A549 (cell line): ENCODE measurements around the gene UBE2C.

Experiments used
- CEBPB ChIP-seq, 2 experiments: fragments of >200 bp in 1 of 2; sonication (Bioruptor Twin) in 1 of 2; formaldehyde crosslinking in 1 of 2; IDR thresholded peaks; 2 replicates each; pipeline ENCODE4 v1.6.1; 2012 to 2016
- CHD4 ChIP-seq: fragments of 200-600 bp; sonication (generic); IDR thresholded peaks from 2 replicates; pipeline ENCODE4 v1.6.1; 2016; ENCODE audit warnings: antibody characterized with exemption, mild to moderate bottlenecking, borderline replicate concordance
- ELK1 ChIP-seq: fragments of 150-350 bp; IDR thresholded peaks from 2 replicates; pipeline ENCODE4 v1.6.1; 2014; ENCODE audit warnings: low read depth, mild to moderate bottlenecking, low read length
- HES2 ChIP-seq: fragments of >200 bp; sonication (Bioruptor Twin); formaldehyde crosslinking; IDR thresholded peaks from 2 replicates; pipeline ENCODE4 v1.6.1; 2016
- HOXB5 ChIP-seq: fragments of 250-450 bp; sonication (Bioruptor Pico); IDR thresholded peaks from 2 replicates; pipeline ENCODE4 v1.5.0; 2020; ENCODE audit warnings: mild to moderate bottlenecking, moderate library complexity
- KDM1A ChIP-seq: fragments of 200-600 bp; sonication (generic); IDR thresholded peaks from 2 replicates; pipeline ENCODE4 v1.6.1; 2016; ENCODE audit warnings: low read depth, mild to moderate bottlenecking
- MYC ChIP-seq: IDR thresholded peaks from 2 replicates; pipeline ENCODE4 v1.6.1; 2012; ENCODE audit warnings: mild to moderate bottlenecking, inconsistent platforms, low read length, improper control_type of control experiment, borderline replicate concordance
- PBX3 ChIP-seq: IDR thresholded peaks from 2 replicates; pipeline ENCODE4 v1.6.1; 2012
- POLR2A ChIP-seq: IDR thresholded peaks from 2 replicates; pipeline ENCODE4 v1.6.1; 2012; ENCODE audit warnings: mild to moderate bottlenecking, low read length
- TP53 ChIP-seq: fragments of 250-450 bp; sonication (Bioruptor Pico); IDR thresholded peaks from 2 replicates; pipeline ENCODE4 v1.5.0; 2021; ENCODE audit warnings: mild to moderate bottlenecking, moderate library complexity
- USF2 ChIP-seq: fragments of 450-650 bp; IDR thresholded peaks from 2 replicates; pipeline ENCODE4 v1.6.1; 2014; ENCODE audit warnings: antibody characterized with exemption
- TF ChIP-seq, protein P1 (sequence below): fragments of >200 bp; sonication (Bioruptor Twin); formaldehyde crosslinking; IDR thresholded peaks from 3 replicates; pipeline ENCODE4 v1.5.1; 2016
- TF ChIP-seq, protein P2 (sequence below): IDR thresholded peaks from 2 replicates; pipeline ENCODE4 v1.6.1; 2012

GRCh38 chr20:45859916-45860315 is 47.5 kb downstream of the UBE2C start:
- TF ChIP-seq, protein P1, sequence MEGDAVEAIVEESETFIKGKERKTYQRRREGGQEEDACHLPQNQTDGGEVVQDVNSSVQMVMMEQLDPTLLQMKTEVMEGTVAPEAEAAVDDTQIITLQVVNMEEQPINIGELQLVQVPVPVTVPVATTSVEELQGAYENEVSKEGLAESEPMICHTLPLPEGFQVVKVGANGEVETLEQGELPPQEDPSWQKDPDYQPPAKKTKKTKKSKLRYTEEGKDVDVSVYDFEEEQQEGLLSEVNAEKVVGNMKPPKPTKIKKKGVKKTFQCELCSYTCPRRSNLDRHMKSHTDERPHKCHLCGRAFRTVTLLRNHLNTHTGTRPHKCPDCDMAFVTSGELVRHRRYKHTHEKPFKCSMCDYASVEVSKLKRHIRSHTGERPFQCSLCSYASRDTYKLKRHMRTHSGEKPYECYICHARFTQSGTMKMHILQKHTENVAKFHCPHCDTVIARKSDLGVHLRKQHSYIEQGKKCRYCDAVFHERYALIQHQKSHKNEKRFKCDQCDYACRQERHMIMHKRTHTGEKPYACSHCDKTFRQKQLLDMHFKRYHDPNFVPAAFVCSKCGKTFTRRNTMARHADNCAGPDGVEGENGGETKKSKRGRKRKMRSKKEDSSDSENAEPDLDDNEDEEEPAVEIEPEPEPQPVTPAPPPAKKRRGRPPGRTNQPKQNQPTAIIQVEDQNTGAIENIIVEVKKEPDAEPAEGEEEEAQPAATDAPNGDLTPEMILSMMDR, result no peak
- TF ChIP-seq, protein P2, sequence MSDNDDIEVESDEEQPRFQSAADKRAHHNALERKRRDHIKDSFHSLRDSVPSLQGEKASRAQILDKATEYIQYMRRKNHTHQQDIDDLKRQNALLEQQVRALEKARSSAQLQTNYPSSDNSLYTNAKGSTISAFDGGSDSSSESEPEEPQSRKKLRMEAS, result no peak
- no peak for TF ChIP-seq KDM1A
- TF ChIP-seq CHD4, result no peak
- TF ChIP-seq HOXB5 (CRISPR knock-in tag), result no peak
- no peak for TF ChIP-seq CEBPB (IDR thresholded peaks at IDR 0.05)
- TF ChIP-seq POLR2A, result no peak
- TF ChIP-seq HES2, result no peak
- no peak for TF ChIP-seq PBX3
- no peak for TF ChIP-seq ELK1
- TF ChIP-seq USF2, result no peak
- no peak for TF ChIP-seq MYC
- TF ChIP-seq TP53, result no peak
